Pancreas (tissue), 10 donors: ENCODE data around the gene IFI6. TPM values are rescaled to one million over a fixed set of nuclear protein-coding genes. Genes with fewer than 3 reads are reported as not detected.

Source experiments
- ATAC-seq, 4 donors: fragments of 200-7000 bp; cut with Tn5 transposase; one replicate each; pipeline versions ENCODE4 v1.8.0 to v1.9.1; 2020; ENCODE audit warnings: mild to moderate bottlenecking in 4 of 4, moderate library complexity in 4 of 4
- DNase-seq, 6 donors: peaks; one replicate each; pipeline ENCODE4 v3.0.0-alpha.2; 2020
- FAIRE-seq: peaks from 2 replicates; lab custom pipeline; 2012; peaks lifted over from hg19 to GRCh38; lab: Jason Lieb, UNC
- H3K27ac ChIP-seq, 4 donors: fragments of 200-600 bp; sonication (generic); 1 replicate in 3 of 4; 2 replicates in 1 of 4; pipeline versions ENCODE4 v1.5.0 to v1.8.0; 2020
- H3K27me3 ChIP-seq, 4 donors: fragments of 200-600 bp; one replicate each; pipeline ENCODE4 v1.8.0; 2021
- H3K36me3 ChIP-seq, 3 donors: fragments of 200-600 bp; sonication (generic) in 1 of 3; one replicate each; pipeline versions ENCODE4 v1.5.0 to v1.8.0; 2020 to 2021
- H3K4me1 ChIP-seq, 3 donors: fragments of 200-600 bp; one replicate each; pipeline ENCODE4 v1.8.0; 2021
- H3K4me3 ChIP-seq, 4 donors: fragments of 200-600 bp; sonication (generic) in 2 of 4; one replicate each; pipeline versions ENCODE4 v1.5.0 to v1.8.0; 2020 to 2021
- H3K9me3 ChIP-seq, 4 donors: fragments of 200-600 bp; one replicate each; pipeline ENCODE4 v1.8.0; 2021
- WGBS, 2 donors: extraction: QIAGEN DNeasy Blood & Tissue Kit; methylation state at CpG; one replicate each; pipeline ENCODE4 v1.1.7; 2013; 5-methylcytosine and 5-hydroxymethylcytosine counted together
- intact Hi-C, 3 donors: fragments of 100-400 bp; cut with DNase I; formaldehyde crosslinking; loops; one replicate each; pipeline versions ENCODE4 v1.11.1 to v1.14.2; 2022
- polyA plus RNA-seq, 2 donors: library from polyadenylated mRNA; stranded (reverse); fragments of 200-250 nt; gene quantifications; one replicate each; pipeline ENCODE4 v1.2.3, GENCODE V29; 2013
- total RNA-seq, 6 donors: library from RNA; stranded (reverse); fragmentation: NEBNext Ultra II Directional in 4 of 6; extraction: Animal tissue kit (Norgen Biotek cat#: 25700) in 4 of 6; gene quantifications; one replicate each; pipeline versions ENCODE4 v1.2.1 to v1.2.4, GENCODE V29; 2021 to 2023
- TF ChIP-seq, protein P1 (sequence below), 4 donors: fragments of 200-600 bp; sonication (generic) in 3 of 4; IDR thresholded peaks; one replicate each; pipeline versions ENCODE4 v1.5.0 to v1.8.0; 2021; ENCODE audit warnings: antibody characterized with exemption in 4 of 4
- donor health status: healthy with polysubstance abuse.
- donor health status: DM: no; HTN: no; CAD: no; lungs with moderate emphysema.
- donor health status: DM: no; HTN: no; CAD: no.
- donor health status: control.
- donor health status: control.
- donor health status: Bipolar disorder and iron deficiency.
- donor health status: DM: yes; HTN: yes; CAD: no.
- donor health status: DM: no; HTN: no; CAD: no.
- donor health status: DM: no; HTN: no; CAD: no.
- donor health status: DM: yes; HTN: yes; CAD: no.

Gene IFI6
- total and polyA plus RNA-seq, 8 donors = 7.8 to 186 (median 38.4) TPM

DNA sequence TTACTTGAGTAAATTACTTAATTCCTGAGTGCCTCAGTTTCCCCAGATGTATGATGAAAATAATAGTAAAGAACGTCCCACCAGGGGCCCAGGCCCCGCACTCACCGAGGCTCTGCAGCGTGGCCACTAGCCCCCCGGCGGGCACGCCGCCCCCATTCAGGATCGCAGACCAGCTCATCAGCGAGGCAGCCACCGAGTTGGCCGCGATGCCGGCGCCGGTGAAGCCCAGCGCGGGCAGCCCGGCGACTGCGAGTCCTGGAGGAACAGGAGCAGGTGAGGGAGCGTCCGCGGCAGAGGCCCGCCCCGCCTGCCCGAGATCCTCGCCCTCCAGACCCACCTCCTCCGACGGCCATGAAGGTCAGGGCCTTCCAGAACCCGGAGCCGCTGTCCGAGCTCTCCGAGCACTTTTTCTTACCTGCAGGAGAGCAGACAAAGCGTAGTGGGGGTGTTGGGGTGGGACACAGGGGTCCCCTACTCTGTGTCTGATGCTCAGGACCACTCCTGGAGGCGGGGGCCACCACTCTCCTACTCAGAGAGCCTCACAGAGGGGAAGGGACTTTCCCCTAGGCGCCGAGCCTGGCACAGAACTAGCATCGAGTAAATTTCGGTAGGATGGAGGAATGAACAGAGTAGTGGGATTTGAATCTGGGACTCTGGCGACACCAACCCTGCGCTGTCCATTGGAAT, 3.7 kb downstream of the IFI6 start:
- Histone ChIP-seq H3K27me3 (no peaks in the 10 kb centered on the region), H3K4me3 (no peak overlapping the region), H3K9me3 (no peaks in the 10 kb centered on the region), H3K36me3 (no peaks in the 10 kb centered on the region), H3K27ac (no peak overlapping the region), H3K4me1 (peaks cover 0 to 7% (median 0%) of the 10 kb centered on the region in 3 donors)
- intact Hi-C loops = loop anchor here in 1 of 3 donors (10.0 kb wide), 1 partner anchor 113 kb away; no protein-coding TSS in a partner anchor
- DNase-seq (peak in 1 of 6 donors; percentile 61), FAIRE-seq (no peak), ATAC-seq (no peak)
- TF ChIP-seq, protein P1, sequence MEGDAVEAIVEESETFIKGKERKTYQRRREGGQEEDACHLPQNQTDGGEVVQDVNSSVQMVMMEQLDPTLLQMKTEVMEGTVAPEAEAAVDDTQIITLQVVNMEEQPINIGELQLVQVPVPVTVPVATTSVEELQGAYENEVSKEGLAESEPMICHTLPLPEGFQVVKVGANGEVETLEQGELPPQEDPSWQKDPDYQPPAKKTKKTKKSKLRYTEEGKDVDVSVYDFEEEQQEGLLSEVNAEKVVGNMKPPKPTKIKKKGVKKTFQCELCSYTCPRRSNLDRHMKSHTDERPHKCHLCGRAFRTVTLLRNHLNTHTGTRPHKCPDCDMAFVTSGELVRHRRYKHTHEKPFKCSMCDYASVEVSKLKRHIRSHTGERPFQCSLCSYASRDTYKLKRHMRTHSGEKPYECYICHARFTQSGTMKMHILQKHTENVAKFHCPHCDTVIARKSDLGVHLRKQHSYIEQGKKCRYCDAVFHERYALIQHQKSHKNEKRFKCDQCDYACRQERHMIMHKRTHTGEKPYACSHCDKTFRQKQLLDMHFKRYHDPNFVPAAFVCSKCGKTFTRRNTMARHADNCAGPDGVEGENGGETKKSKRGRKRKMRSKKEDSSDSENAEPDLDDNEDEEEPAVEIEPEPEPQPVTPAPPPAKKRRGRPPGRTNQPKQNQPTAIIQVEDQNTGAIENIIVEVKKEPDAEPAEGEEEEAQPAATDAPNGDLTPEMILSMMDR (IDR thresholded peaks at IDR 0.05) = no peak
- 74 to 76% methylated on average over 40 to 42 of the region's 42 CpGs for WGBS, 2 donors

DNA sequence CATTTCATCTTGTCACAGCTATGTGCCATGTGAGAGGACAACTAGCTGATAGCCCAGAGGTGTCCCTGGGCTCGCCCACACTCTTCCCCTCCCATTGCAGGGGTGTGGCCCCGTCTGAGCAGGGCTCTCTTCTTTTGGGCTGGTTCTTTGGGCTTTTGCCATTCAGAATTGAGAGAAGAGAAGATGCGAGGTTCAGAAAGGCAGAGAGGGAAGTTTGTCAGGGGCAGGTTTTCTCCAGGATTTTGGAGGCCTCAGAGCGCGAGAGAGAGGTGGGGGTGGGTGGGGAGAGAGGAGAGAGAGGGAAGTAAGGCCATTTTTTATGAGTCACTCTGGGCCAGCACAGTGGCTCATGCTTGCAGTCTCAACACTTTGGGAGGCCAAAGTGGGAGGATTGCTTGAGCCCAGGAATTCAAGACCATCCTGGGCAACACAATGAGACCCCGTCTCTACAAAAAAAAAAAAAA, 5.2 kb downstream of the IFI6 start:
- 67 to 75% methylated on average over 6 of the region's 6 CpGs for WGBS, 2 donors
- no peak for FAIRE-seq

DNA sequence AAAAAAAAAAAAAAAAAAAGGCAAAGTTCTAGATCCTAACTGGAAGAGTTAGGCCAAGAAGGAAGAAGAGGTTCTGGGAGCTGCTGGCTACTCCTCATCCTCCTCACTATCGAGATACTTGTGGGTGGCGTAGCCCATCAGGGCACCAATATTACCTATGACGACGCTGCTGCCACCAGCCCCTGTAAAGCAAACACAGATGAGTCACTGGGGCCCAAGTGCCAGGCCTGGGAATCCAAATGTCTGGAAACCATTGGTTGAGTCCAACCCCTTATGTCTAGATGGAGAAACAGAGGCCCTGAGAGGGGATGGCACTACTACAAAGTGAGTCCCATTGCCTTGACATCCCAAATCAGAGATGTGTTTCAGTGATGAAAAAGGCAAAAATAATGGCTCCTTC, 5.7 kb downstream of the IFI6 start:
- WGBS, 2 donors = 73 to 81% methylated on average over 4 of the region's 4 CpGs
- ATAC-seq = no peak
- TF ChIP-seq, protein P1 (IDR thresholded peaks at IDR 0.05) = no peak

More for the DNA sequence above, 5.2 kb downstream of the IFI6 start:
- TF ChIP-seq, protein P1 (IDR thresholded peaks at IDR 0.05) = no peak
- Histone ChIP-seq H3K27me3 (no peaks in the 10 kb centered on the region), H3K27ac (no peak overlapping the region), H3K9me3 (no peaks in the 10 kb centered on the region), H3K36me3 (no peaks in the 10 kb centered on the region), H3K4me1 (peaks cover 0 to 4% (median 0%) of the 10 kb centered on the region in 3 donors), H3K4me3 (no peak overlapping the region)
- intact Hi-C loops = loop anchor here in 1 of 3 donors (10.0 kb wide), 1 partner anchor 112 kb away; no protein-coding TSS in a partner anchor
- ATAC-seq (no peak), DNase-seq (no peak)

DNA sequence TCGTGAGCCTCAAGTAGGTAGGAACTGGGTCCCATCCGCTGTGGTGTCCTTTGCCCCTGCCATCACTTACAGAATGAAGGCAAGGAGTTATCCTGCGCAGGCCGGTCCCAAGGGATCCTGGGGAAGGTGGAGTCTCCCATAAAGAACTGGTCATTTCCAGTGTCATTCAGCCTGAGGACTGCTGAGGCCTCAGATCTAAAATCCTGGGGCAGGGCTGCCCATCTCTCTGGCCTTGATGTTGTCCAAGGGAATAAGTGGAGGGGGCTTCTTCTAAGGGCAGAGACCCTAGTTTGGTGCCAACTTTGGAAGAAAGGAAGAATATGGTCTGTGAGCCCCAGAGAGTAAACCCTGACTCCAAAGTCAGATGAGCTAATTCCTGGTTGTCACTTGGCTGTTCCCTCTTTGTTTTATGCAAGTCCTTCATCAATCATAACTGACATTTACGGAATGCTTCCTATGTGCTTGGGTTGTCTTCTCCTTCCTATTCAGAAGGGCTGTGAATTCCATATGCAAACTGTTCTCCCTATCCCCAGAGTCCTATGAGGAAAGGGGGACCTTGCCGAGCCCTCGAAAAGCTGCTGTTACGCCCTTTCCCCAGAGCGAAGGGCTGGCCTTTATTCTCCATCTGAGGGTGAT, 6.9 kb downstream of the IFI6 start:
- FAIRE-seq (no peak), DNase-seq (no peak), ATAC-seq (no peak)
- Histone ChIP-seq H3K4me1 (peaks cover 0 to 6% (median 0%) of the 10 kb centered on the region in 3 donors), H3K27ac (no peak overlapping the region), H3K9me3 (no peaks in the 10 kb centered on the region), H3K4me3 (no peak overlapping the region), H3K36me3 (no peaks in the 10 kb centered on the region), H3K27me3 (no peaks in the 10 kb centered on the region)
- WGBS, 2 donors = 88 to 89% methylated on average over 9 of the region's 9 CpGs
- intact Hi-C loops = loop anchor here in 1 of 3 donors (10.0 kb wide), 1 partner anchor 110 kb away; no protein-coding TSS in a partner anchor
- TF ChIP-seq, protein P1 (IDR thresholded peaks at IDR 0.05) = no peak

More for the DNA sequence above, 5.7 kb downstream of the IFI6 start:
- Histone ChIP-seq H3K4me3 (no peak overlapping the region), H3K27me3 (no peaks in the 10 kb centered on the region), H3K9me3 (no peaks in the 10 kb centered on the region), H3K4me1 (peaks cover 0 to 3% (median 0%) of the 10 kb centered on the region in 3 donors), H3K36me3 (no peaks in the 10 kb centered on the region), H3K27ac (no peak overlapping the region)
- no peak for FAIRE-seq
- intact Hi-C loops = loop anchor here in 1 of 3 donors (10.0 kb wide), 1 partner anchor 111 kb away; no protein-coding TSS in a partner anchor
- no peak for DNase-seq
